ENCODE measurements around the gene ATP9B.

ATP9B gene

DNA sequence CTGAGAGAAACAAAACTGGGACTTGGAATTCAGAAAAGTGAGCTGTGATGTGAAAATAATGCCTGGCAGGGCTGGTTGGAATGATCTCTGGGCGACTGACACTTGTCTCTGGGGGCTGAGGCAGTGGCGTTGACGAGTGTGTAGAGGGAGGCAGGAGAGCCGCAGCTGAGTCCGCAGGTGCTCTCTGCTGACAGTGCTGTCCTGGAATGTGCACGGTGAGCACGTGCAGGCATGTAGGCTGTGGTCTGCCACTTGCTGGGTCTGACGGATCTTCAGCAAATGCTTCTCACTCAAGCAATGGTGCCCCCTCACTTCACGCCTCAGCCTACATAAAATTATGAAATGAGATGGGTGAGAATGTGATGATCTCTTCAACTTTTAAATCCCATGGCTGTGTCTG lies 38.5 kb upstream of the ATP9B start:
- no peaks in the 10 kb centered on the region for H4K20me1 ChIP-seq (ENCODE audit: insufficient read depth, low read length)
- H3K79me2 ChIP-seq (ENCODE audit: low read length) = no peaks in the 10 kb centered on the region
- H3K9ac ChIP-seq (ENCODE audit: low read length) = no peak overlapping the region
- peaks cover 10% of the 10 kb centered on the region; the same call in 1 of the 2 replicates for H3K27me3 ChIP-seq (ENCODE audit: low read depth, low read length)
- no peak overlapping the region for H3K27ac ChIP-seq (ENCODE audit: low read length)
- no peaks in the 10 kb centered on the region for H3K4me1 ChIP-seq (ENCODE audit: low read length)
- no peaks in the 10 kb centered on the region for H3K36me3 ChIP-seq (replicated peaks; ENCODE audit: low read depth, low read length)
- H3K4me3 ChIP-seq (ENCODE audit: low read length) = no peak overlapping the region
- no peak overlapping the region for H3K4me2 ChIP-seq (ENCODE audit: low read length)
- TF ChIP-seq EZH2phosphoT487 (IDR thresholded peaks at IDR 0.05; ENCODE audit: low read depth) = no peak
- TF ChIP-seq, protein P1, sequence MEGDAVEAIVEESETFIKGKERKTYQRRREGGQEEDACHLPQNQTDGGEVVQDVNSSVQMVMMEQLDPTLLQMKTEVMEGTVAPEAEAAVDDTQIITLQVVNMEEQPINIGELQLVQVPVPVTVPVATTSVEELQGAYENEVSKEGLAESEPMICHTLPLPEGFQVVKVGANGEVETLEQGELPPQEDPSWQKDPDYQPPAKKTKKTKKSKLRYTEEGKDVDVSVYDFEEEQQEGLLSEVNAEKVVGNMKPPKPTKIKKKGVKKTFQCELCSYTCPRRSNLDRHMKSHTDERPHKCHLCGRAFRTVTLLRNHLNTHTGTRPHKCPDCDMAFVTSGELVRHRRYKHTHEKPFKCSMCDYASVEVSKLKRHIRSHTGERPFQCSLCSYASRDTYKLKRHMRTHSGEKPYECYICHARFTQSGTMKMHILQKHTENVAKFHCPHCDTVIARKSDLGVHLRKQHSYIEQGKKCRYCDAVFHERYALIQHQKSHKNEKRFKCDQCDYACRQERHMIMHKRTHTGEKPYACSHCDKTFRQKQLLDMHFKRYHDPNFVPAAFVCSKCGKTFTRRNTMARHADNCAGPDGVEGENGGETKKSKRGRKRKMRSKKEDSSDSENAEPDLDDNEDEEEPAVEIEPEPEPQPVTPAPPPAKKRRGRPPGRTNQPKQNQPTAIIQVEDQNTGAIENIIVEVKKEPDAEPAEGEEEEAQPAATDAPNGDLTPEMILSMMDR (IDR thresholded peaks at IDR 0.05; ENCODE audit: low read depth, low read length) = no peak
- no peaks in the 10 kb centered on the region for H3K9me3 ChIP-seq (ENCODE audit: insufficient read depth, low read length)
- H2AFZ ChIP-seq (ENCODE audit: low read depth, low read length) = no peak overlapping the region

DNA sequence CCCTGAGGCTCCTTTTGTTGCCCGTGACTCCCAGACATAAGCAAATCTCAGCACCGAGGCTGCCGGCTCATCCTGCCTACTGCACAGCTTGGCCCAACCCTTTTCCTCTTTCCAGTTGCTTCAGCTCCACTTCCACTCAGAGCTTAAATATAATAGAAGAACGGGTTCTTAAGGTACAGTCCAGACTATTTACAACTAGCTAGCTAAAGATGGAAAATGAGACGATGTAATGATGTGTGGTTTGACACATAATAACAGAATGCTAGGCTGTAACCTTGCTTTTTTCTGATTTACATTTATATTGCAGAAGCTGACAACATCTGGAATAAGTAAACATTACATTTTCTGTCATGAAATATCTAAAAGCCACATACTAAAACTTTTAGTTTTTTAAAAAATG lies 26.9 kb upstream of the ATP9B start:
- no peak overlapping the region for H3K4me3 ChIP-seq (ENCODE audit: low read length)
- H3K36me3 ChIP-seq (replicated peaks; ENCODE audit: low read depth, low read length) = no peaks in the 10 kb centered on the region
- no peaks in the 10 kb centered on the region for H3K79me2 ChIP-seq (ENCODE audit: low read length)
- no peak overlapping the region for H3K27ac ChIP-seq (ENCODE audit: low read length)
- H3K4me2 ChIP-seq (ENCODE audit: low read length) = no peak overlapping the region
- H3K9ac ChIP-seq (ENCODE audit: low read length) = no peak overlapping the region
- no peak for TF ChIP-seq EZH2phosphoT487 (IDR thresholded peaks at IDR 0.05; ENCODE audit: low read depth)
- TF ChIP-seq, protein P1 (IDR thresholded peaks at IDR 0.05; ENCODE audit: low read depth, low read length) = no peak
- H2AFZ ChIP-seq (ENCODE audit: low read depth, low read length) = no peak overlapping the region
- H3K9me3 ChIP-seq (ENCODE audit: insufficient read depth, low read length) = no peaks in the 10 kb centered on the region
- peaks cover 15% of the 10 kb centered on the region; the same call in 1 of the 2 replicates for H3K27me3 ChIP-seq (ENCODE audit: low read depth, low read length)
- no peaks in the 10 kb centered on the region for H3K4me1 ChIP-seq (ENCODE audit: low read length)
- no peaks in the 10 kb centered on the region for H4K20me1 ChIP-seq (ENCODE audit: insufficient read depth, low read length)

DNA sequence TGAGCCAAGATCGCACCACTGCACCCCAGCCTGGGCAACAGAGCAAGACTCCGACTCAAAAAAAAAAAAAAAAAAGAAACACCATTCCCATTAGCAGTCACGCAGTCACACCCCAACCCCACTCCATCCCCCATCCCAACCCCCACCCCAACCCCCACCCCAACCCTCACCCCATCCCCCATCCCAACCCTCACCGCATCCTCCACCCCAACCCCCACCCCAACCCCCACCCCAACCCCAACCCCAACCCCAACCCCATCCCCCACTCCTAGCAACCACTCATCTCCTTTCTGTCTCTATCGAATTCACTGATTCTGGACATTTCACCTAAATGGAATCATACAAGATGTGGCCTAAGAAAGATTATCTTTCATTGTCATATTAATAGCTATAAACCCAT lies 25.9 kb upstream of the ATP9B start:
- Histone ChIP-seq H3K9me3 (ENCODE audit: insufficient read depth, low read length) (no peaks in the 10 kb centered on the region), H3K36me3 (replicated peaks; ENCODE audit: low read depth, low read length) (no peaks in the 10 kb centered on the region), H3K9ac (ENCODE audit: low read length) (no peak overlapping the region), H2AFZ (ENCODE audit: low read depth, low read length) (no peak overlapping the region), H3K4me2 (ENCODE audit: low read length) (no peak overlapping the region), H3K27me3 (ENCODE audit: low read depth, low read length) (peaks cover 15% of the 10 kb centered on the region; the same call in 1 of the 2 replicates), H3K27ac (ENCODE audit: low read length) (no peak overlapping the region), H3K4me1 (ENCODE audit: low read length) (no peaks in the 10 kb centered on the region), H4K20me1 (ENCODE audit: insufficient read depth, low read length) (no peaks in the 10 kb centered on the region), H3K79me2 (ENCODE audit: low read length) (no peaks in the 10 kb centered on the region), H3K4me3 (ENCODE audit: low read length) (no peak overlapping the region)
- TF ChIP-seq EZH2phosphoT487 (IDR thresholded peaks at IDR 0.05; ENCODE audit: low read depth) = no peak
- TF ChIP-seq, protein P1 (IDR thresholded peaks at IDR 0.05; ENCODE audit: low read depth, low read length) = no peak

DNA sequence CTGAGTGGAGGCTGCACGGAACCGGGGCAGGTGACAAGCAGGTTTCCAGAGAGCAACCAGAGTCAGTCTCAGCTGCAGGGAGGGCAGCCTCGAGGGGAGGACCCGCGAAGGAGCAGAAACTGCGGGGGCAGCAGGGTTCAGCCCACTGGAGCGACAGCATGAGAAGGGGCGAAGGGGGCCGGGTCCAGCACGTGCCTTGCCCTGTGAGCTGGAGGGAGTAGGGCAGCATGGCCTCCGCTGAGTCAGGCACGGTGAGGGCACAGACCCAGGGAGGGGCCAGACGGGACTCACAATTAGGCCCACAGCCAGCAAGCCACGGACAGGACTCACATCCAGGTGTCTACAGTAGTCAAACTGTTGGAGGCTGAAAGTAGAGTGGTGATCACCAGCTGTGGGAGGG lies 22.7 kb upstream of the ATP9B start:
- no peaks in the 10 kb centered on the region for H3K79me2 ChIP-seq (ENCODE audit: low read length)
- no peak overlapping the region for H3K9ac ChIP-seq (ENCODE audit: low read length)
- no peaks in the 10 kb centered on the region for H3K4me1 ChIP-seq (ENCODE audit: low read length)
- H2AFZ ChIP-seq (ENCODE audit: low read depth, low read length) = no peak overlapping the region
- no peaks in the 10 kb centered on the region for H3K9me3 ChIP-seq (ENCODE audit: insufficient read depth, low read length)
- no peaks in the 10 kb centered on the region for H4K20me1 ChIP-seq (ENCODE audit: insufficient read depth, low read length)
- 0 out of 2 replicates have a peak overlapping the region, but pooled peaks have one; percentile 9 for H3K4me2 ChIP-seq (ENCODE audit: low read length)
- peaks cover 15% of the 10 kb centered on the region; the same call in 1 of the 2 replicates for H3K27me3 ChIP-seq (ENCODE audit: low read depth, low read length)
- no peak overlapping the region for H3K4me3 ChIP-seq (ENCODE audit: low read length)
- H3K27ac ChIP-seq (ENCODE audit: low read length) = no peak overlapping the region
- TF ChIP-seq, protein P1 (IDR thresholded peaks at IDR 0.05; ENCODE audit: low read depth, low read length) = no peak
- no peak for TF ChIP-seq EZH2phosphoT487 (IDR thresholded peaks at IDR 0.05; ENCODE audit: low read depth)
- no peaks in the 10 kb centered on the region for H3K36me3 ChIP-seq (replicated peaks; ENCODE audit: low read depth, low read length)
